ENCODE results near the gene TMEM234.
A peak's percentile ranks its signal among the peaks of the same experiment; 100 is the strongest.
"Not testable (repeated sequence)": the region's sequence is repeated elsewhere in the genome, so short reads cannot be mapped to it uniquely, and the experiment has no call there.

TMEM234 gene

GRCh38 chr1:32221980-32222755, at the start of gene TMEM234, which contains the start of gene EIF3I:
TMEM234 (minus strand) TSS chr1:32222353; CDS start chr1:32222322, 31 bp downstream.
EIF3I (plus strand) TSS chr1:32222407; CDS start chr1:32222442, 35 bp downstream.
- H3K36me3 ChIP-seq (replicated peaks) = peaks cover 22% of the 10 kb centered on the region
- no peak for TF ChIP-seq CTCF (IDR thresholded peaks at IDR 0.05; ENCODE audit: low read depth, low read length, missing control alignments)
- no peaks in the 10 kb centered on the region for H3K27me3 ChIP-seq (replicated peaks)
- peak; percentile 90 for DNase-seq
- peak within 1 kb of the TSS; percentile 95 for H3K4me3 ChIP-seq (ENCODE audit: low read depth, low read length)
- peak within 1 kb of the TSS; percentile 93 for H3K27ac ChIP-seq
- in situ Hi-C loops (cut with HindIII; ENCODE audit: low pct_ligation_motif_present, low sequenced_read_pairs) = no loop called here

GRCh38 chr1:32269744-32270143, 47.6 kb upstream of the TMEM234 start:
- Histone ChIP-seq H3K27ac (no peak overlapping the region), H3K36me3 (replicated peaks) (no peaks in the 10 kb centered on the region), H3K4me3 (ENCODE audit: low read depth, low read length) (no peak overlapping the region), H3K27me3 (replicated peaks) (no peaks in the 10 kb centered on the region)
- DNase-seq = no peak
- in situ Hi-C loops (cut with HindIII; ENCODE audit: low pct_ligation_motif_present, low sequenced_read_pairs) = no loop called here
- no peak for TF ChIP-seq CTCF (IDR thresholded peaks at IDR 0.05; ENCODE audit: low read depth, low read length, missing control alignments)

GRCh38 chr1:32266921-32267591, 44.9 kb upstream of the TMEM234 start:
- peak; percentile 45 for DNase-seq
- no peaks in the 10 kb centered on the region for H3K27me3 ChIP-seq (replicated peaks)
- TF ChIP-seq CTCF (IDR thresholded peaks at IDR 0.05; ENCODE audit: low read depth, low read length, missing control alignments) = no peak
- in situ Hi-C loops (cut with HindIII; ENCODE audit: low pct_ligation_motif_present, low sequenced_read_pairs) = no loop called here
- no peak overlapping the region for H3K27ac ChIP-seq
- no peak overlapping the region for H3K4me3 ChIP-seq (ENCODE audit: low read depth, low read length)
- H3K36me3 ChIP-seq (replicated peaks) = no peaks in the 10 kb centered on the region

GRCh38 chr1:32265846-32266245, 43.7 kb upstream of the TMEM234 start:
- Histone ChIP-seq H3K4me3 (ENCODE audit: low read depth, low read length) (no peak overlapping the region), H3K27me3 (replicated peaks) (no peaks in the 10 kb centered on the region), H3K27ac (no peak overlapping the region), H3K36me3 (replicated peaks) (no peaks in the 10 kb centered on the region)
- in situ Hi-C loops (cut with HindIII; ENCODE audit: low pct_ligation_motif_present, low sequenced_read_pairs) = no loop called here
- TF ChIP-seq CTCF (IDR thresholded peaks at IDR 0.05; ENCODE audit: low read depth, low read length, missing control alignments) = no peak
- DNase-seq = no peak

GRCh38 chr1:32263744-32264143, 41.6 kb upstream of the TMEM234 start:
- Histone ChIP-seq H3K4me3 (ENCODE audit: low read depth, low read length) (no peak overlapping the region), H3K36me3 (replicated peaks) (no peaks in the 10 kb centered on the region), H3K27ac (no peak overlapping the region), H3K27me3 (replicated peaks) (no peaks in the 10 kb centered on the region)
- in situ Hi-C loops (cut with HindIII; ENCODE audit: low pct_ligation_motif_present, low sequenced_read_pairs) = no loop called here
- no peak for DNase-seq
- TF ChIP-seq CTCF (IDR thresholded peaks at IDR 0.05; ENCODE audit: low read depth, low read length, missing control alignments) = no peak

- H3K36me3 ChIP-seq (replicated peaks); H3K27me3 ChIP-seq (replicated peaks); DNase-seq; in situ Hi-C loops (cut with HindIII; ENCODE audit: low pct_ligation_motif_present, low sequenced_read_pairs); H3K27ac ChIP-seq; H3K4me3 ChIP-seq (ENCODE audit: low read depth, low read length): not testable (repeated sequence)
Observed at GRCh38 chr1:32263236-32263593, 41.1 kb upstream of the TMEM234 start.
